Activated CD4-positive, alpha-beta memory T cell treated with anti-CD3 and anti-CD28 coated beads for 36 hours (primary cell): ENCODE measurements around the gene NAGLU. TPM values are rescaled to one million over a fixed set of nuclear protein-coding genes. Genes with fewer than 3 reads are reported as not detected.
A peak's percentile ranks its signal among the peaks of the same experiment; 100 is the strongest.

Source experiments
- CTCF ChIA-PET: fragments of 350-600 bp; sonication (Branson Sonifier 250); formaldehyde crosslinking; loops from one replicate; lab custom pipeline; 2021; ENCODE audit warnings: antibody characterized with exemption, inconsistent platforms; lab: Charles Lee
- POLR2A ChIA-PET: fragments of 350-600 bp; sonication (Branson Sonifier 250); formaldehyde crosslinking; loops from one replicate; lab custom pipeline; 2021; ENCODE audit warnings: antibody characterized with exemption; lab: Charles Lee
- DNase-seq: peaks from one replicate; pipeline ENCODE4 v3.0.0-alpha.2; 2020
- H3K27ac Mint-ChIP-seq: one replicate; pipeline ENCODE4 v1.8.0; 2021; ENCODE audit warnings: mixed read lengths
- H3K27me3 Mint-ChIP-seq: one replicate; pipeline ENCODE4 v1.8.0; 2021; ENCODE audit warnings: mixed read lengths
- H3K36me3 Mint-ChIP-seq: one replicate; pipeline ENCODE4 v1.8.0; 2021; ENCODE audit warnings: mixed read lengths
- H3K4me1 Mint-ChIP-seq: one replicate; pipeline ENCODE4 v1.8.0; 2021; ENCODE audit warnings: low read depth, mixed read lengths
- H3K4me3 Mint-ChIP-seq: one replicate; pipeline ENCODE4 v1.8.0; 2021; ENCODE audit warnings: mild to moderate bottlenecking, mixed read lengths
- H3K9me3 Mint-ChIP-seq: one replicate; pipeline ENCODE4 v1.8.0; 2021; ENCODE audit warnings: mixed read lengths
- intact Hi-C: fragments of 100-400 bp; cut with micrococcal nuclease; formaldehyde crosslinking; loops from one replicate; pipeline ENCODE4 v1.15.1; 2023
- total RNA-seq, 2 experiments: library from RNA; stranded (reverse); gene quantifications; one replicate each; pipeline ENCODE4 v1.2.3, GENCODE V29; 2021

The NAGLU gene
- total RNA-seq, 2 experiments from 2014 or later, result 12.2 to 13.9 TPM

DNA sequence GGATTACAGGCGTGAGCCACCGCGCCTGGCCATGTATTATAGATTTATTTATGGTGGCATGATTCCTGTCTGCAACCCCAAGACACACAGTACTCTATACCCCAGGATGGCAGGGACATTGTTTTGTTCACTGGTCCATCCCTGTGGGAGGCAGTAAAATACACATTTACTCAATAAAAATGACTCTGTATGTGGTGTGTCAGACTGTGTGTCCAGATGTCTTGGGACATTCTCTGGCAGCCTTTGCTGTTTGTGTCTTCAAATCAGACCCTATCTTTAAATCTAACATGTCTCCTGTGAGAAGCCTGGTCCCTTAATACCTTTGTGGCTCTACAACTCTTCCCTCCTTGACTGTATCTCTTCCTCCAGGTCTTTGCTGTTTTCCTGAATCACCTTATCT is 24.2 kb downstream of the NAGLU start:
- intact Hi-C loops, result no loop called here
- no peak for DNase-seq
- CTCF ChIA-PET, result interaction anchor here (1.0 to 2.1 kb wide), 3 partner anchors 12 to 18 kb away, joined by 3 to 9 read pairs (median 4); partner anchors contain the start of gene PSMC3IP
- Mint-ChIP-seq H3K4me1 (peaks cover 31% of the 10 kb centered on the region), H3K27me3 (no peaks in the 10 kb centered on the region), H3K4me3 (no peak overlapping the region), H3K36me3 (peaks cover 7% of the 10 kb centered on the region), H3K9me3 (no peaks in the 10 kb centered on the region), H3K27ac (no peak overlapping the region)
- POLR2A ChIA-PET, result no interaction called here

DNA sequence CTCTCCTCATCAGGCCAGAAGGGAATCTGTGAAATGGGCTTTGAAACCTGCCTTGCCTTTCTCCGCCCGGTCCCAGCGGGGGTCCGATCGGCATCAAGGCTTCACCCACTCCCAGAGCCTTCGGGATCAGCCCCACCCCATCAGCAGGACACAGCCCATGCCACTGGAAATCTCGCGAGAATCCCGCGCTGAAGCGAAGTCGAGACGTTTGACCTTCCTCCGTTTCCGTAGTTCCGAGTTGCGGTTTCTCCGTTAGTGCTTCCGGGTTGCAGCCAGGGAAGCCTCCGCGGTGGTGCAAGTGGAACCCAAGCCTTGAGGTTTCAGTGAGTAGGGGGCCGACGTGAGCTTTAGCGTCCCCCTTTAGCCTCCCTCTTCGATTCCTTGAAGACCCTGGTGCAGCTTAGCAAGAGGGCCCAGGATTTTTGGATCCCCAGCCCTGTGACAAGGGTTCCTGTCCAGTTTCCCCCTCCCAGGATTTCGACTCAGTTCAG is 25.9 kb downstream of the NAGLU start, which contains the start of gene COASY:
TSS of gene COASY (plus strand) at position 252 of the 491 bp plus-strand sequence. CDS start 475 bp downstream, outside the sequence.
- intact Hi-C loops, result loop anchor here (1.0 to 2.0 kb wide), 2 partner anchors 15 to 47 kb away; partner anchors contain the start of genes PSMC3IP, RETREG3 and TUBG1
- no peaks in the 10 kb centered on the region for H3K27me3 Mint-ChIP-seq
- H3K4me3 Mint-ChIP-seq, result peak within 1 kb of the TSS; percentile 93
- peak within 1 kb of the TSS; percentile 84 for H3K27ac Mint-ChIP-seq
- ChIA-PET POLR2A (no interaction called here), CTCF (interaction anchor here (1.1 kb wide), 1 partner anchor 16 kb away, joined by 3 read pairs; no protein-coding TSS in a partner anchor)
- DNase-seq, result peak; percentile 96
- no peaks in the 10 kb centered on the region for H3K9me3 Mint-ChIP-seq
- peaks cover 11% of the 10 kb centered on the region for H3K36me3 Mint-ChIP-seq
- H3K4me1 Mint-ChIP-seq, result peaks cover 38% of the 10 kb centered on the region

GRCh38 chr17:42562388-42563142 is 26.5 kb downstream of the NAGLU start:
- CTCF ChIA-PET, result interaction anchor here (1.0 to 1.1 kb wide), 2 partner anchors 16 to 340 kb away, joined by 3 to 4 read pairs; no protein-coding TSS in a partner anchor
- peak overlapping the region; percentile 93 for H3K4me3 Mint-ChIP-seq
- H3K27me3 Mint-ChIP-seq, result no peaks in the 10 kb centered on the region
- H3K36me3 Mint-ChIP-seq, result peaks cover 11% of the 10 kb centered on the region
- H3K9me3 Mint-ChIP-seq, result no peaks in the 10 kb centered on the region
- H3K27ac Mint-ChIP-seq, result peak overlapping the region; percentile 84
- POLR2A ChIA-PET, result interaction anchor here (0.7 to 1.1 kb wide), 3 partner anchors 8 to 15 kb away, joined by 3 to 4 read pairs (median 3); partner anchors contain the start of genes HSD17B1 and PSMC3IP
- peaks cover 39% of the 10 kb centered on the region for H3K4me1 Mint-ChIP-seq
- intact Hi-C loops, result loop anchor here (1.0 to 2.0 kb wide), 2 partner anchors 14 to 47 kb away; partner anchors contain the start of genes PSMC3IP, RETREG3 and TUBG1
- DNase-seq, result peak; percentile 38

- POLR2A ChIA-PET, result interaction anchor here (0.7 to 1.1 kb wide), 4 partner anchors 9 to 78 kb away, joined by 3 to 4 read pairs (median 3); partner anchors contain the start of genes HSD17B1 and PSMC3IP
- Mint-ChIP-seq H3K27me3 (no peaks in the 10 kb centered on the region), H3K4me3 (peak overlapping the region; percentile 93), H3K27ac (peak overlapping the region; percentile 84), H3K36me3 (peaks cover 15% of the 10 kb centered on the region), H3K9me3 (no peaks in the 10 kb centered on the region), H3K4me1 (peaks cover 42% of the 10 kb centered on the region)
- DNase-seq, result no peak
- CTCF ChIA-PET, result interaction anchor here (0.7 to 1.1 kb wide), 3 partner anchors 9 to 340 kb away, joined by 3 to 4 read pairs (median 4); no protein-coding TSS in a partner anchor
- intact Hi-C loops, result loop anchor here (2.0 kb wide), 1 partner anchor 14 kb away; the partner anchor contains the start of gene PSMC3IP
Measured at GRCh38 chr17:42563143-42563509, 27.1 kb downstream of the NAGLU start.

DNA sequence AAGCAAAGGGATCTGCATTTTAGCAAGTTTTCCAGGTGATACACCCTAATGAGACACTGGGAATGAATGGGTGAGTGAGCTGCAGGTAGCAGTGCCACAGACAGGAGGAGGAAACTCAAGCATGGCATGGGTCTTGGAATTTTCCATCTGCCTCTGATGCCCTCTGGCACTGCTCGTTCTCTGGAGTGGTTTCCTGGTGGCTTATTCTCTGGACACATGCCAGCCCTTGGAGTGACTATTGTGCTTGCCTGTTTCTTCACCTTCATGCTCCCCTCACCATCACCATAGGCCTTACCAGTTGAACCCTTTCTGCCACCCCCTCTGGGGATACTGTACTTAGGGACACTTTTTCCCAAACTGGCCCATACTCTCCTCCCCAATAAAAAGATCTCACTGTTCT is 27.5 kb downstream of the NAGLU start:
- Mint-ChIP-seq H3K9me3 (no peaks in the 10 kb centered on the region), H3K36me3 (peaks cover 15% of the 10 kb centered on the region), H3K4me3 (peak overlapping the region; percentile 93), H3K4me1 (peaks cover 45% of the 10 kb centered on the region), H3K27me3 (no peaks in the 10 kb centered on the region), H3K27ac (peak overlapping the region; percentile 14)
- CTCF ChIA-PET, result interaction anchor here (0.7 to 1.9 kb wide), 3 partner anchors 9 to 341 kb away, joined by 4 to 12 read pairs (median 4); partner anchors contain the start of gene PSMC3IP
- no peak for DNase-seq
- intact Hi-C loops, result loop anchor here (2.0 kb wide), 1 partner anchor 13 kb away; the partner anchor contains the start of gene PSMC3IP
- POLR2A ChIA-PET, result interaction anchor here (0.7 to 1.3 kb wide), 4 partner anchors 9 to 78 kb away, joined by 3 read pairs; partner anchors contain the start of genes HSD17B1 and NAGLU

- CTCF ChIA-PET, result interaction anchor here (0.7 to 1.9 kb wide), 4 partner anchors 8 to 341 kb away, joined by 3 to 12 read pairs (median 4); partner anchors contain the start of gene PSMC3IP
- Mint-ChIP-seq H3K9me3 (no peaks in the 10 kb centered on the region), H3K4me1 (peaks cover 49% of the 10 kb centered on the region), H3K36me3 (peaks cover 19% of the 10 kb centered on the region), H3K27me3 (no peaks in the 10 kb centered on the region), H3K27ac (peak overlapping the region; percentile 14), H3K4me3 (peak overlapping the region; percentile 93)
- DNase-seq, result no peak
- POLR2A ChIA-PET, result interaction anchor here (0.7 to 1.3 kb wide), 2 partner anchors 28 to 78 kb away, joined by 3 read pairs; partner anchors contain the start of gene NAGLU
- intact Hi-C loops, result loop anchor here (2.0 kb wide), 1 partner anchor 13 kb away; the partner anchor contains the start of gene PSMC3IP
Measured at GRCh38 chr17:42563950-42564349, 27.9 kb downstream of the NAGLU start.

GRCh38 chr17:42564815-42565522 is 28.9 kb downstream of the NAGLU start:
- ChIA-PET POLR2A (interaction anchor here (1.1 to 3.8 kb wide), 2 partner anchors 12 to 44 kb away, joined by 3 to 38 read pairs; partner anchors contain the start of genes PSMC3IP, RETREG3 and TUBG1), CTCF (interaction anchor here (1.0 to 1.9 kb wide), 3 partner anchors 11 to 17 kb away, joined by 3 to 12 read pairs (median 5); partner anchors contain the start of gene PSMC3IP)
- no peak overlapping the region for H3K27ac Mint-ChIP-seq
- H3K4me3 Mint-ChIP-seq, result peak overlapping the region; percentile 5
- H3K27me3 Mint-ChIP-seq, result no peaks in the 10 kb centered on the region
- DNase-seq, result no peak
- intact Hi-C loops, result no loop called here
- H3K4me1 Mint-ChIP-seq, result peaks cover 54% of the 10 kb centered on the region
- no peaks in the 10 kb centered on the region for H3K9me3 Mint-ChIP-seq
- peaks cover 26% of the 10 kb centered on the region for H3K36me3 Mint-ChIP-seq

DNA sequence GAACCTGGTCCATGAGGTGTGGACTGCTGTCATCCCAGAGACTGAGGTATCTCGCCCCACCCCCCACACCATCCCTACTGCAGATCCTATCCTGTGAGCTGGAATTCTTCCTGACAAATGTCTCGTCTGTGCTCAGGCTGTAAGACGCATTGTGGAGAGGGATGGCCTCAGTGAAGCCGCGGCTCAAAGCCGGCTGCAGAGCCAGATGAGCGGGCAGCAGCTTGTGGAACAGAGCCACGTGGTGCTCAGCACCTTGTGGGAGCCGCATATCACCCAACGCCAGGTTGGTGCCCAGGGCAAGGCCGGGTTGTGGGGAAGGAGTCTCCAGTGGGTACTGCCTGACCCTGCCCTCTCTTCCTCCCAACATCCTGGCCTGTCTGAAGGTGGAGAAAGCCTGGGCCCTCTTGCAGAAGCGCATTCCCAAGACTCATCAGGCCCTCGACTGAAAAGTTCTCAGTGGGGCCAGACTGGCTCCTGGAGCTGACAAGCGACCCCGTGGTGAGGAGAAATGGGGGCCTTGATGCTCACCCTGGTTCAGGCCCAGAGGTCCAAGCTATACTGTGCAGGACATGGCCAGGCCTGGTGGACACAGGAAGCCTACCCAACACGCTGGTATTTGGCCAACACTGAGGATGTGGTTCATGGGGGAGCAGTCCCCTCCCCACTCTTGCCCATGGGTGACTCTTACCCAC is 29.6 kb downstream of the NAGLU start:
- intact Hi-C loops, result loop anchor here (2.0 kb wide), 1 partner anchor 43 kb away; the partner anchor contains the start of genes RETREG3 and TUBG1
- H3K36me3 Mint-ChIP-seq, result peaks cover 26% of the 10 kb centered on the region
- H3K27me3 Mint-ChIP-seq, result no peaks in the 10 kb centered on the region
- DNase-seq, result no peak
- ChIA-PET CTCF (interaction anchor here (1.9 to 5.4 kb wide), 2 partner anchors 11 to 12 kb away, joined by 5 to 50 read pairs; partner anchors contain the start of gene PSMC3IP), POLR2A (interaction anchor here (0.5 to 3.8 kb wide), 4 partner anchors 12 to 177 kb away, joined by 3 to 38 read pairs (median 3); partner anchors contain the start of genes PSMC3IP, RETREG3, STAT3 and TUBG1)
- H3K4me3 Mint-ChIP-seq, result peak overlapping the region; percentile 96
- H3K9me3 Mint-ChIP-seq, result no peaks in the 10 kb centered on the region
- peaks cover 50% of the 10 kb centered on the region for H3K4me1 Mint-ChIP-seq
- peak overlapping the region; percentile 30 for H3K27ac Mint-ChIP-seq

- H3K27me3 Mint-ChIP-seq, result no peaks in the 10 kb centered on the region
- H3K4me1 Mint-ChIP-seq, result peaks cover 48% of the 10 kb centered on the region
- no peaks in the 10 kb centered on the region for H3K9me3 Mint-ChIP-seq
- ChIA-PET CTCF (interaction anchor here (1.9 to 5.4 kb wide), 2 partner anchors 11 to 12 kb away, joined by 5 to 50 read pairs; partner anchors contain the start of gene PSMC3IP), POLR2A (interaction anchor here (0.5 to 3.8 kb wide), 4 partner anchors 11 to 178 kb away, joined by 3 to 38 read pairs (median 3); partner anchors contain the start of genes PSMC3IP and STAT3)
- peaks cover 28% of the 10 kb centered on the region for H3K36me3 Mint-ChIP-seq
- H3K4me3 Mint-ChIP-seq, result peak overlapping the region; percentile 96
- intact Hi-C loops, result loop anchor here (2.0 kb wide), 1 partner anchor 42 kb away; the partner anchor contains the start of genes RETREG3 and TUBG1
- H3K27ac Mint-ChIP-seq, result peak overlapping the region; percentile 96
- no peak for DNase-seq
Measured at GRCh38 chr17:42566215-42566882, 30.3 kb downstream of the NAGLU start.
